ENCODE results near the gene DTD2. TPM values are rescaled to one million over a fixed set of nuclear protein-coding genes. Genes with fewer than 3 reads are reported as not detected.

Gene DTD2
- total and polyA plus RNA-seq, 2 experiments from 2014 or later, result 13.7 to 49.2 TPM

GRCh38 chr14:31420319-31421111 lies 36.8 kb downstream of the DTD2 start, which contains the start of gene HEATR5A:
TSS of gene HEATR5A (minus strand) at chr14:31420550. CDS start at chr14:31402975, 17,575 bp downstream.
- Histone ChIP-seq H3K4me1 (ENCODE audit: insufficient read depth) (peaks cover 12% of the 10 kb centered on the region), H4K20me1 (ENCODE audit: insufficient read depth, poor library complexity, severe bottlenecking) (no peaks in the 10 kb centered on the region), H2AFZ (peak within 1 kb of the TSS; percentile 99), H3K36me3 (replicated peaks; ENCODE audit: insufficient read depth, low read depth) (no peaks in the 10 kb centered on the region), H3K4me2 (peak within 1 kb of the TSS; percentile 84), H3K4me3 (peak within 1 kb of the TSS; percentile 75), H3K9me2 (replicated peaks; ENCODE audit: insufficient read depth) (no peaks in the 10 kb centered on the region), H3K27ac (peak within 1 kb of the TSS; percentile 81), H3K79me2 (peaks cover 39% of the 10 kb centered on the region), H3K9me3 (ENCODE audit: low read depth) (no peaks in the 10 kb centered on the region), H3K27me3 (no peaks in the 10 kb centered on the region)
- TF ChIP-seq CTCF (IDR thresholded peaks at IDR 0.05; ENCODE audit: poor library complexity), result peak; percentile 29
- TF ChIP-seq EZH2 (IDR thresholded peaks at IDR 0.05; ENCODE audit: borderline replicate concordance), result no peak
- DNase-seq (ENCODE audit: low spot score), result peak; percentile 98
- 3% methylated on average over 52 of the region's 56 CpGs for WGBS (ENCODE audit: low lambda C conversion rate, missing lambda C conversion rate)

- Histone ChIP-seq H3K27me3 (no peaks in the 10 kb centered on the region), H3K27ac (peak overlapping the region; percentile 77), H3K4me1 (ENCODE audit: insufficient read depth) (peaks cover 12% of the 10 kb centered on the region), H3K36me3 (replicated peaks; ENCODE audit: insufficient read depth, low read depth) (no peaks in the 10 kb centered on the region), H3K4me3 (peak overlapping the region; percentile 75), H3K9me2 (replicated peaks; ENCODE audit: insufficient read depth) (no peaks in the 10 kb centered on the region), H2AFZ (peak overlapping the region; percentile 82), H3K4me2 (peak overlapping the region; percentile 84), H3K79me2 (peaks cover 45% of the 10 kb centered on the region), H4K20me1 (ENCODE audit: insufficient read depth, poor library complexity, severe bottlenecking) (no peaks in the 10 kb centered on the region), H3K9me3 (ENCODE audit: low read depth) (no peaks in the 10 kb centered on the region)
- TF ChIP-seq EZH2 (IDR thresholded peaks at IDR 0.05; ENCODE audit: borderline replicate concordance), result no peak
- no peak for TF ChIP-seq CTCF (IDR thresholded peaks at IDR 0.05; ENCODE audit: poor library complexity)
- no peak for TF ChIP-seq EZH2phosphoT487 (IDR thresholded peaks at IDR 0.05; ENCODE audit: low read depth, severe bottlenecking, unreplicated experiment)
- DNase-seq (ENCODE audit: low spot score), result peak; percentile 79
- WGBS (ENCODE audit: low lambda C conversion rate, missing lambda C conversion rate), result under 1% methylated on average over 33 of the region's 33 CpGs
Measured at GRCh38 chr14:31419967-31420318, 37.4 kb downstream of the DTD2 start.

- H3K36me3 ChIP-seq (replicated peaks; ENCODE audit: insufficient read depth, low read depth), result no peaks in the 10 kb centered on the region
- peak overlapping the region; percentile 77 for H3K27ac ChIP-seq
- WGBS (ENCODE audit: low lambda C conversion rate, missing lambda C conversion rate), result 14% methylated on average over 9 of the region's 9 CpGs
- H3K9me2 ChIP-seq (replicated peaks; ENCODE audit: insufficient read depth), result no peaks in the 10 kb centered on the region
- TF ChIP-seq EZH2 (IDR thresholded peaks at IDR 0.05; ENCODE audit: borderline replicate concordance), result no peak
- TF ChIP-seq CTCF (IDR thresholded peaks at IDR 0.05; ENCODE audit: poor library complexity), result no peak
- no peak for TF ChIP-seq EZH2phosphoT487 (IDR thresholded peaks at IDR 0.05; ENCODE audit: low read depth, severe bottlenecking, unreplicated experiment)
- peak overlapping the region; percentile 75 for H3K4me3 ChIP-seq
- no peaks in the 10 kb centered on the region for H4K20me1 ChIP-seq (ENCODE audit: insufficient read depth, poor library complexity, severe bottlenecking)
- no peak for DNase-seq (ENCODE audit: low spot score)
- peaks cover 51% of the 10 kb centered on the region for H3K79me2 ChIP-seq
- H3K4me2 ChIP-seq, result peak overlapping the region; percentile 84
- H3K27me3 ChIP-seq, result no peaks in the 10 kb centered on the region
- H2AFZ ChIP-seq, result peak overlapping the region; percentile 82
- H3K9me3 ChIP-seq (ENCODE audit: low read depth), result no peaks in the 10 kb centered on the region
- H3K4me1 ChIP-seq (ENCODE audit: insufficient read depth), result peaks cover 12% of the 10 kb centered on the region
Measured at GRCh38 chr14:31419179-31419966, 37.9 kb downstream of the DTD2 start.

Data from hepatocyte (in vitro differentiated cells).